Common myeloid progenitor, CD34-positive (primary cell): ENCODE measurements around the gene CEBPZ.

Source experiments
- CTCF ChIA-PET: fragments of 350-600 bp; sonication (Branson Sonifier 250); formaldehyde crosslinking; loops from one replicate; lab custom pipeline; 2021; ENCODE audit warnings: antibody characterized with exemption; lab: Charles Lee
- POLR2A ChIA-PET: fragments of 350-600 bp; sonication (Branson Sonifier 250); formaldehyde crosslinking; loops from one replicate; lab custom pipeline; 2021; ENCODE audit warnings: antibody characterized with exemption; lab: Charles Lee
- DNase-seq, 3 donors: peaks; one replicate each; pipeline versions ENCODE4 v3.0.0 to v3.0.0-alpha.2; 2013
- H3K27ac ChIP-seq, 2 experiments: 1 replicate in 1 of 2; 2 replicates in 1 of 2; pipeline ENCODE4 v1.7.0; 2013; ENCODE audit warnings: inconsistent platforms in 2 of 2, low read length in 2 of 2, mild to moderate bottlenecking in 2 of 2, low read depth in 1 of 2, moderate library complexity in 1 of 2; ENCODE audit not compliant: severe bottlenecking in 2 of 2, insufficient read depth in 1 of 2, poor library complexity in 1 of 2
- H3K27me3 ChIP-seq, 5 experiments: replicated peaks in 2 of 5; 1 replicate in 3 of 5; 2 replicates in 2 of 5; pipeline versions ENCODE4 v1.6.1 to v1.7.0; 2013; ENCODE audit warnings: low read length in 4 of 5, mild to moderate bottlenecking in 2 of 5, moderate library complexity in 2 of 5, inconsistent platforms in 1 of 5; ENCODE audit not compliant: insufficient read depth in 5 of 5, control insufficient read depth in 4 of 5
- H3K36me3 ChIP-seq, 4 experiments: 1 replicate in 2 of 4; 2 replicates in 2 of 4; pipeline versions ENCODE4 v1.6.1 to v1.7.0; 2013; ENCODE audit warnings: low read length in 3 of 4, control low read depth in 1 of 4, mild to moderate bottlenecking in 1 of 4; ENCODE audit not compliant: control insufficient read depth in 4 of 4, insufficient read depth in 4 of 4
- H3K4me1 ChIP-seq, 4 experiments: 1 replicate in 3 of 4; 2 replicates in 1 of 4; pipeline versions ENCODE4 v1.6.1 to v1.7.1; 2013; ENCODE audit warnings: low read length in 3 of 4, mild to moderate bottlenecking in 3 of 4, control low read depth in 1 of 4, inconsistent platforms in 1 of 4, moderate library complexity in 1 of 4; ENCODE audit not compliant: control insufficient read depth in 4 of 4, insufficient read depth in 4 of 4; ENCODE audit errors: control extremely low read depth in 1 of 4
- H3K4me3 ChIP-seq, 7 experiments: 1 replicate in 4 of 7; 2 replicates in 3 of 7; pipeline versions ENCODE4 v1.5.1 to v1.7.0; 2013; ENCODE audit warnings: mild to moderate bottlenecking in 7 of 7, low read length in 6 of 7, moderate library complexity in 6 of 7, inconsistent platforms in 2 of 7, low read depth in 2 of 7, control low read depth in 1 of 7; ENCODE audit not compliant: insufficient read depth in 4 of 7, control insufficient read depth in 1 of 7; ENCODE audit errors: extremely low read depth in 1 of 7
- H3K9me3 ChIP-seq, 5 experiments: 1 replicate in 4 of 5; 2 replicates in 1 of 5; pipeline versions ENCODE4 v1.6.1 to v1.7.1; 2013; ENCODE audit warnings: low read length in 4 of 5, mild to moderate bottlenecking in 2 of 5, inconsistent platforms in 1 of 5, low read depth in 1 of 5, moderate library complexity in 1 of 5; ENCODE audit not compliant: control insufficient read depth in 4 of 5, insufficient read depth in 2 of 5; ENCODE audit errors: control extremely low read depth in 1 of 5
- WGBS: methylation state at CpG from one replicate; pipeline ENCODE4 v1.1.5; 2013; ENCODE audit not compliant: insufficient coverage; 5-methylcytosine and 5-hydroxymethylcytosine counted together

CEBPZ gene

GRCh38 chr2:37267685-37268084 lies 36.3 kb upstream of the CEBPZ start:
- DNase-seq, result no peak
- peaks cover 13 to 68% (median 26%) of the 10 kb centered on the region in 4 experiments for H3K36me3 ChIP-seq
- no peaks in the 10 kb centered on the region for H3K9me3 ChIP-seq
- H3K27ac ChIP-seq, result no peak overlapping the region
- ChIA-PET POLR2A (no interaction called here), CTCF (interaction anchor here (1.2 kb wide), 1 partner anchor 11 kb away, joined by 3 read pairs; no protein-coding TSS in a partner anchor)
- no peaks in the 10 kb centered on the region for H3K27me3 ChIP-seq
- peaks cover 0 to 1% (median under 1%) of the 10 kb centered on the region in 4 experiments for H3K4me1 ChIP-seq
- no peak overlapping the region for H3K4me3 ChIP-seq

GRCh38 chr2:37263839-37264238 lies 32.4 kb upstream of the CEBPZ start:
- POLR2A ChIA-PET, result no interaction called here
- CTCF ChIA-PET, result interaction anchor here (1.4 to 2.4 kb wide), 2 partner anchors 12 to 84 kb away, joined by 3 to 8 read pairs; no protein-coding TSS in a partner anchor

DNA sequence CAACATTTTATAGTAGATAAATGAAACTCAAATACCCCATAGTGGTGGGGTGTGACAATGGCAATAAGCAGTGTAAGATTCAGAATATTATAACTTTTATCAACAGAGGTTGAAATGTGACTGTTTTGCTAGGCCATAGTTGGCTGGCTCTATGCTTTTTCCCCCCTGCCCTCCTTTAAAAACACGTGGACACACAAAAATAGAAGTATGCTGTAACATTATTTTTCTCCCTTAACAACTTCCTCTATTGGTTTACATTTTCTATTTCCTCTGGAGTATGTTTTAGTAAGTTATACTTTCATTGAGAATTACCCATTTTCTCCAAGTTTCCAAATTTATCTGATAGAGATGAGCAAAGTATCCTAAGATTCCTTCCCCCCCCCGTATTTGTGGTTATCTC lies 31.1 kb upstream of the CEBPZ start:
- Histone ChIP-seq H3K36me3 (peaks cover 5 to 44% (median 18%) of the 10 kb centered on the region in 4 experiments), H3K4me1 (peaks cover 0 to 6% (median 1%) of the 10 kb centered on the region in 4 experiments), H3K9me3 (no peaks in the 10 kb centered on the region), H3K27me3 (no peaks in the 10 kb centered on the region), H3K27ac (no peak overlapping the region), H3K4me3 (no peak overlapping the region)
- ChIA-PET CTCF (interaction anchor here (0.7 to 2.4 kb wide), 3 partner anchors 11 to 105 kb away, joined by 3 to 8 read pairs (median 3); no protein-coding TSS in a partner anchor), POLR2A (interaction anchor here (0.6 kb wide), 1 partner anchor 120 kb away, joined by 3 read pairs; no protein-coding TSS in a partner anchor)
- peak in 2 of 3 donors; percentile 15 to 30 for DNase-seq
- WGBS, result no CpG with 5 or more reads among the region's 2 CpGs

More at GRCh38 chr2:37263839-37264238, 32.4 kb upstream of the CEBPZ start:
- peak; percentile 3 to 5 (median 3) for DNase-seq
- H3K36me3 ChIP-seq, result peaks cover 5 to 45% (median 16%) of the 10 kb centered on the region in 4 experiments
- no peak overlapping the region for H3K4me3 ChIP-seq
- H3K4me1 ChIP-seq, result peaks cover 0 to 6% (median 1%) of the 10 kb centered on the region in 4 experiments
- H3K27me3 ChIP-seq, result no peaks in the 10 kb centered on the region
- WGBS, result 90% methylated on average over 2 of the region's 2 CpGs
- H3K9me3 ChIP-seq, result no peaks in the 10 kb centered on the region
- no peak overlapping the region for H3K27ac ChIP-seq

DNA sequence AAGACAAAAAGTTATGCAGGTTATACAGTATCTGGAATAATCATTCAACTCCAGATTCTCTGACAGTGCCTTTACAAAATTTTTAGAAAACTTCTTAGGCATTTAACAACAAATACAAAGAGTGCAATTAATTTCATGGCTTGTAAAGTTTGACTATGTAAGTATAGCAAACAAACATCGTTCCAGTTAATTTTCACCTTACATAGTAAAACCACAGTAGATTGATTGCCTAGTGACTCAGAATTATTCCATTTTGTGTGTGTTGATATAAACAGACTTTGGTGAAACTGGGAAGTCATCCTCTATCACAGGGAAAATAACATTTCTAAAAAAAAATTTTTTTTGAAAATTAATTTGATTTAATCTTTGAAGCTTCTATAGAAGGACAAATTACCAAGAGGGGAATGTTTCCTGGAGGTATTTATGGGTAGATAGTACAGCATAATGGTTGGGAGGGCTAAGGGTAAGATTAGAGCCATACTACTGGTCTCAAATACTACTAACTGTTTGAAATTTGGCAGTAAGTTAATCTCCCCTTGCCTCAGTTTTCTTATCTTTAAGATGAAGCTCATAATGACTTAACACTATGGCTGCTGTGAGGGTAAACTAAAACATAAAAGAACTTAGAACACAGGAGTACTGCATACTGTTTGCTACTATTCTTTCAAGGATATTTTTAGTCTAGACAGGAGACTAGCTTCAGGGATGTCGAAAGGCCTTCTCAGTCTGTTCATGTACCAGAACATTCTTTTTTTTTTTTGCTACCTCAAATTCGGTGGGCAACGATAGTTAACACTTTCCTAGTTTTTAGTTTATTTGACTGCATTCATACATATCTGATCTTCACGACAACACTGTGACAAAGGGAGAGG lies 19.7 kb upstream of the CEBPZ start:
- POLR2A ChIA-PET, result no interaction called here
- no peak overlapping the region for H3K4me3 ChIP-seq
- peak overlapping the region in 1 of 2 experiments; percentile 38 for H3K27ac ChIP-seq
- H3K9me3 ChIP-seq, result no peaks in the 10 kb centered on the region
- H3K36me3 ChIP-seq, result peaks cover 16 to 80% (median 57%) of the 10 kb centered on the region in 4 experiments
- H3K27me3 ChIP-seq, result no peaks in the 10 kb centered on the region
- no peaks in the 10 kb centered on the region for H3K4me1 ChIP-seq
- CTCF ChIA-PET, result interaction anchor here (0.6 to 2.1 kb wide), 4 partner anchors 12 to 142 kb away, joined by 3 to 8 read pairs (median 4); no protein-coding TSS in a partner anchor
- 100% methylated on average over 1 of the region's 5 CpGs for WGBS
- DNase-seq, result no peak

- ChIA-PET POLR2A (no interaction called here), CTCF (interaction anchor here (1.0 kb wide), 1 partner anchor 11 kb away, joined by 5 read pairs; no protein-coding TSS in a partner anchor)
- H3K27me3 ChIP-seq, result no peaks in the 10 kb centered on the region
- DNase-seq, result no peak
- no peak overlapping the region for H3K4me3 ChIP-seq
- peaks cover 14 to 80% (median 61%) of the 10 kb centered on the region in 4 experiments for H3K36me3 ChIP-seq
- no peak overlapping the region for H3K27ac ChIP-seq
- no peaks in the 10 kb centered on the region for H3K4me1 ChIP-seq
- no peaks in the 10 kb centered on the region for H3K9me3 ChIP-seq
Observed at GRCh38 chr2:37246205-37246604, 14.8 kb upstream of the CEBPZ start.

- H3K27ac ChIP-seq, result no peak overlapping the region
- H3K4me3 ChIP-seq, result no peak overlapping the region
- 100% methylated on average over 2 of the region's 3 CpGs for WGBS
- POLR2A ChIA-PET, result no interaction called here
- no peaks in the 10 kb centered on the region for H3K27me3 ChIP-seq
- no peaks in the 10 kb centered on the region for H3K4me1 ChIP-seq
- CTCF ChIA-PET, result interaction anchor here (1.3 kb wide), 2 partner anchors 11 to 15 kb away, joined by 4 read pairs; no protein-coding TSS in a partner anchor
- DNase-seq, result no peak
- no peaks in the 10 kb centered on the region for H3K9me3 ChIP-seq
- H3K36me3 ChIP-seq, result peaks cover 11 to 77% (median 59%) of the 10 kb centered on the region in 4 experiments
Observed at GRCh38 chr2:37244755-37245154, 13.4 kb upstream of the CEBPZ start.

DNA sequence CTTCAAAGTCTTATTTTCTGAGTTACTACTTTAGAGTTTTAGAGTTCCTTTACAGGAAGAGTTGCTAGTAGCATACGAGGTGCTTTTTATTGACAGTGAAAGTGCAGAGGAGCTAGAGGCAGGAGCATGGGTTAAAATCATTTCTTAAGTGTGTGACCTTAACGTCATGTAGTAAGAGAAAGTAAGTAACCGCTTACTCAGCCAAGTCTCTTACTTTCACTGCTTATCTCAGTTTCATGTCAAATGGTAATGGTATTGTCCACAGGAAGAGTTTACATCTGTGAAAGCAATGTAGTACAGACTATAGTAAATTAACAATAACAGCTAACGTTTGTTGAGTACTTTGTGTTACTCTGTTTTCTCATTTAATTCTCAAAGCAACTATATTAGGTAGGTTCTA lies 12.6 kb upstream of the CEBPZ start:
- Histone ChIP-seq H3K27me3 (no peaks in the 10 kb centered on the region), H3K4me1 (no peaks in the 10 kb centered on the region), H3K9me3 (no peaks in the 10 kb centered on the region), H3K4me3 (no peak overlapping the region), H3K27ac (no peak overlapping the region), H3K36me3 (peaks cover 11 to 78% (median 60%) of the 10 kb centered on the region in 4 experiments)
- WGBS, result 80% methylated on average over 1 of the region's 4 CpGs
- ChIA-PET POLR2A (no interaction called here), CTCF (interaction anchor here (1.3 kb wide), 2 partner anchors 11 to 16 kb away, joined by 4 read pairs; no protein-coding TSS in a partner anchor)
- no peak for DNase-seq
